Sigmoid colon (tissue), 4 donors: ENCODE data around the gene EIPR1.

ENCODE experiments used
- CTCF ChIP-seq, 4 experiments: fragments of 450-650 bp in 3 of 4; fragments of 200-600 bp in 1 of 4; IDR thresholded peaks; one replicate each; pipeline ENCODE4 v1.5.1; 2016 to 2019; ENCODE audit warnings: antibody characterized with exemption in 4 of 4, mild to moderate bottlenecking in 3 of 4, moderate library complexity in 2 of 4
- POLR2A ChIP-seq, 2 donors: fragments of 450-650 bp; IDR thresholded peaks; one replicate each; pipeline ENCODE4 v1.6.1; 2016; ENCODE audit warnings: antibody characterized with exemption in 2 of 2, mild to moderate bottlenecking in 2 of 2, moderate library complexity in 2 of 2
- POLR2AphosphoS5 ChIP-seq, 4 donors: sonication (generic); formaldehyde crosslinking; IDR thresholded peaks; one replicate each; pipeline ENCODE4 v1.6.1; 2017; ENCODE audit warnings: antibody characterized with exemption in 4 of 4

- no peak for TF ChIP-seq CTCF (IDR thresholded peaks at IDR 0.05)
- no peak for TF ChIP-seq POLR2A (IDR thresholded peaks at IDR 0.05)
- no peak for TF ChIP-seq POLR2AphosphoS5 (IDR thresholded peaks at IDR 0.05)
Measured at GRCh38 chr2:3408781-3409180, 31.2 kb upstream of the EIPR1 start.
